NT2/D1 (cell line): Measurements from ENCODE around the gene ANAPC2.

Experiments
- DNase-seq: peaks from one replicate; pipeline ENCODE4 v3.0.0-alpha.2; 2011; ENCODE audit warnings: low read depth, low spot score
- H3K27me3 ChIP-seq: 2 replicates; pipeline ENCODE4 v1.6.0; 2011; ENCODE audit warnings: mild to moderate bottlenecking; ENCODE audit not compliant: insufficient read length, insufficient read depth
- H3K36me3 ChIP-seq: 2 replicates; pipeline ENCODE4 v1.6.1; 2011; ENCODE audit warnings: mild to moderate bottlenecking, low read length, mixed read lengths; ENCODE audit not compliant: insufficient read depth, insufficient read length
- H3K4me1 ChIP-seq: 2 replicates; pipeline ENCODE4 v1.5.1; 2011; ENCODE audit not compliant: insufficient read depth, insufficient read length
- H3K4me3 ChIP-seq: 2 replicates; pipeline ENCODE4 v1.5.1; 2011; ENCODE audit warnings: low read depth; ENCODE audit not compliant: insufficient read length
- H3K9ac ChIP-seq: 2 replicates; pipeline ENCODE4 v1.6.0; 2011; ENCODE audit warnings: low read depth; ENCODE audit not compliant: insufficient read length
- H3K9me3 ChIP-seq: 2 replicates; pipeline ENCODE4 v1.5.1; 2011; ENCODE audit warnings: mild to moderate bottlenecking, low read length; ENCODE audit not compliant: insufficient read depth
- SUZ12 ChIP-seq: IDR thresholded peaks from 2 replicates; pipeline ENCODE4 v1.6.1; 2011; ENCODE audit not compliant: insufficient read length, insufficient read depth; ENCODE audit errors: extremely low read depth
- YY1 ChIP-seq: IDR thresholded peaks from 2 replicates; pipeline ENCODE4 v1.6.1; 2011; ENCODE audit not compliant: insufficient read length, insufficient read depth
- ZNF274 ChIP-seq: IDR thresholded peaks from 2 replicates; pipeline ENCODE4 v1.6.1; 2011; ENCODE audit warnings: mild to moderate bottlenecking, low read depth, low read length

The ANAPC2 gene

DNA sequence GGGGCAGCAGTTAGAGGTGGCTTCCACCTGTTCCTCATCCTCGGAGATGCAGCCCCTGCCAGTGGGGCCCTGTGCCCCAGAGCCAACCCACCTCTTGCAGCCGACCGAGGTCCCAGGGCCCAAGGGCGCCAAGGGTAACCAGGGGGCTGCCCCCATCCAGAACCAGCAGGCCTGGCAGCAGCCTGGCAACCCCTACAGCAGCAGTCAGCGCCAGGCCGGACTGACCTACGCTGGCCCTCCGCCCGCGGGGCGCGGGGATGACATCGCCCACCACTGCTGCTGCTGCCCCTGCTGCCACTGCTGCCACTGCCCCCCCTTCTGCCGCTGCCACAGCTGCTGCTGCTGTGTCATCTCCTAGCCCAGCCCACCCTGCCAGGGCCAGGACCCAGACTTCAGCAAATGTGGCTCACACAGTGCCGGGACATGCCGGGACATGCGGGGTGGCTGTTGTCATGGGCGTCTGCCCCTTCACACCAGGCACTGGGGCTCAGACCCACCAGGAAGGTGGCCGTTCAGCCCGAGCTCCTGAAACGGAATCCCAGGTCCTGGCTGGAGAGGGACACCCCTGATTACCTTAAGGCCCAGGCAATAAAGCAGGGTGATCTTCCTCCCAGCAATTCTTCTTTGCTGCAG, 37.5 kb upstream of the ANAPC2 start:
- H3K27me3 ChIP-seq: peaks cover 13% of the 10 kb centered on the region
- H3K36me3 ChIP-seq: no peaks in the 10 kb centered on the region
- no peak overlapping the region for H3K4me3 ChIP-seq
- H3K9me3 ChIP-seq: no peaks in the 10 kb centered on the region
- peaks cover 40% of the 10 kb centered on the region for H3K4me1 ChIP-seq
- H3K9ac ChIP-seq: peak overlapping the region; percentile 67
- no peak for DNase-seq
- no peak for TF ChIP-seq SUZ12
- no peak for TF ChIP-seq ZNF274
- TF ChIP-seq YY1: no peak

- Histone ChIP-seq H3K4me1 (peaks cover 39% of the 10 kb centered on the region), H3K27me3 (peaks cover 13% of the 10 kb centered on the region), H3K9ac (peak within 1 kb of the TSS; percentile 96), H3K9me3 (no peaks in the 10 kb centered on the region), H3K36me3 (no peaks in the 10 kb centered on the region), H3K4me3 (peak within 1 kb of the TSS; percentile 90)
- DNase-seq: no peak
- TF ChIP-seq YY1 (no peak), SUZ12 (no peak), ZNF274 (no peak)
Measured at GRCh38 chr9:137224830-137225694, 36.7 kb upstream of the ANAPC2 start, which contains the start of gene CYSRT1. Gene CYSRT1, plus strand, starts transcription at chr9:137225174. Its CDS starts 448 bp downstream, at chr9:137225622.

DNA sequence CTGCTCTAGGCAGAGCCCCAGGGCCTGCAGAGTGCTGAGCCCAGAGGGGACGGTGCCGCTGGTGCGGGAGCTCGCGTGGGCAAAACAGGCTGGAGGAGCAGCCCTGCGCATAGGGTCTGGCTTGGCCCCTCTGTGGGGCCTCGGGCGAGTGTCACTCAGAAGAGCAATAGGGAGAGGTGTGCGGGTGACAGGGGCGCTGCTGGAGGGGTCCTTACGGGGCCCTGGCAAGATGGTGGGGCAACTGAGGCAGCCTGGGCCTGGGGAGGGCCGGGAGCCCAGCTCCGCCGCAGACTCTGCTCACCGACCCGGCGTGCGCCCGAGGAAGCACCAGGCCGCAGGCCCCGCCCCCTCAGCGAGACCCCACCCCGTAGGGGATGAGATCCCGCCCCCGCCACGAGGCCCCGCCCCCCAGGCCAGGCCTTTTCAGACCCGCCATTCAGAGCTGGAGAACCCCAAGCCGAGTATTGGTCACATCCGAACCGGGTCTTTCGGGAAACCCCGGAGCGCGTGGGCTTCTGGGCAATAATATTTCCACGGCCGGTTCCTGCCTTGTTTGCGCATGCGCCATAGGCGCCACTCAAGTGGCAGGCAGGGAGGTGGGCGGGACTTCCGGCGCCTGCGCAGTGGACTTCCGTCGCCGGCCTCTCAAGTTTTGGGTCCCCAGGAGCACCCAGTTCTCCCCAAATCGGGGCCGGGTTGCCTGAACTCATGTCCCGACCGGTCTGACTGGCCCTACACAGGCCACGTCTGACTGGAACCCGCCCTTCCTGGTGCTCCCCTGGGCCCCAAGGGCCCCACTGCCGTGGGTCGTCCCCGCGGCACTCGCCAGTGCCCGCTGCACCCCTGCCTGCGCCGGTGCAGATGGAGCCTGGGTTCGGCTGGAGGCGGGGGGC, 35.0 kb upstream of the ANAPC2 start:
- peak overlapping the region; percentile 90 for H3K4me3 ChIP-seq
- H3K9ac ChIP-seq: peak overlapping the region; percentile 96
- peaks cover 36% of the 10 kb centered on the region for H3K4me1 ChIP-seq
- H3K36me3 ChIP-seq: peaks cover 13% of the 10 kb centered on the region
- peaks cover 13% of the 10 kb centered on the region for H3K27me3 ChIP-seq
- DNase-seq: peak; percentile 95
- no peak for TF ChIP-seq YY1
- H3K9me3 ChIP-seq: no peaks in the 10 kb centered on the region

DNA sequence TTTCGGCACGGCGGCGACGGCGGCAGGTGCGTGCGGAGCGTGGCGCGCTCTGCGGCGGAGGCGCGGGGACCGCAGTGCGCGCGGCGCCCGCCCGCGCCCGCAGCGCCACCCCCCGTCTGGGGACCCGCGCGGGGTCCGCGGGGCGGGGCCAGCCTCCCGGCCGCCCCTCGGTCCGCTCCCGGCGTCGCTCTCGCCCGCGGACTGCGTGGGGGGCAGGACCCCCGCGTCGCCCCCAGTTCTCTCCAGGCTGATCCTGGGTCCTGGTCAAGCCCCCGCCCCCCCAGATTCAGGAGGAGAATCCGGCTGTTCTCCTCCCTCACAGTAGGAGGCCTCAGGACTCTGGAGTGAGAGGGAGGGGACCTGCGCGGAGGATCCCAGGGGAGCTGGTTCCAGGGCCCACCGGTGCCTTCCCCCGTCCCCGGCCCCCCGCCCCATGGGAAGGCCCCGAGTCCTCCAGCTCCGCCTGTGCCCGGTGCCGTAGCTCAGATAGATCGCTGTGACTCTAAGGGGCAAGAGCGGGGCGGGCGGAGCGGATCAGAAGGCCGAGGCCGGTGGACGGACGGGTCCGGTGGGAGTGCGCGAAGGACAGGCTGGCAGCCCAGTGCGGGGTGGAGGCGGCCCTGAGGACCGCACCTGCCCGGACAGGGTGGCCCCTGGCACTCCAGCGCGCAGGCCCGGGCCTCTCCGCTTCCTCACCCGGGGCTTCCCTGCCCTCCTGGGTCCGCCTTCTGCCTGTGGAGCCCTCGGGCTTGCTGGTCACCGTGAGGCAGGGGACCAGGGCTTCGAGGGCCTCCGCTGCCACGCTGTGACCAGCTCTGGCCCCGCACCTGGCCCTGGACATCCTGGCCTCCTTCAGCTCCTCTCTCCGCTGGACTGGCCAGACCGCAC, 34.1 kb upstream of the ANAPC2 start, which contains the start of gene RNF208:
Gene RNF208 (minus strand): TSS at position 51 of the 888 bp plus-strand sequence. CDS start 1,028 bp downstream, outside the sequence.
- peak within 1 kb of the TSS; percentile 46 for H3K4me3 ChIP-seq
- peak within 1 kb of the TSS; percentile 85 for H3K9ac ChIP-seq
- peaks cover 34% of the 10 kb centered on the region for H3K4me1 ChIP-seq
- H3K36me3 ChIP-seq: peaks cover 22% of the 10 kb centered on the region
- DNase-seq: no peak
- peaks cover 13% of the 10 kb centered on the region for H3K27me3 ChIP-seq
- no peaks in the 10 kb centered on the region for H3K9me3 ChIP-seq
- TF ChIP-seq ZNF274 (no peak), YY1 (no peak), SUZ12 (no peak)

DNA sequence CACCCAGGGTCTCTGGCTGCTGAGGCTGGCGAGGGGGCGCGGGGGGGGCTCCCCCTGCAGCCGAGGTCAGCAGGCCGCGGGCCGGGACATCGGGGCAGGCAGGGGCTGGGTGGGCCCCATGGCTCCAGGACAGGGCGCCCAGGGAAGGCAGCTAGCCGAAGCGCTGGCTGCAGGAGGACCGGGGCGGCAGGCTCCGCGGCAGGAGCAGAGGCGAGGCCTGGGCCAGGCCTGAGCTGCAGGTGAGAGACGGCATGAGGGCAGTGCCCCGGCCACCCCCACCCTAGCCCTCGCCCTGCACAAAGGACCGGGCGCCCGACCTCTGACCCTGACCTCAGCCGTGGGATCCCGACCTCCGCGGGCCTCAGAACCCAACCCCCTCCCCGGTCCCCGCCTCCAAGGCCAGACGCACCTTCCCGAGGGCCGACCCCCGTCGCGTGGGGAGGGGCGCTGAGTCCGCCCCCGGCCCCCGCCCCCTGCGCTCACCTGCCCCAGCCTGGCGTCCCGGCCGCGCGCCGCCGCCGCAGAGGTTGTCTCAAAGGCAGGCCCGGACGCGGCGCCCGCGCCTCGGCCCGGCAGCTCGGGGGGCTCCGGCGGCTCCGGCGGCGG, 33.2 kb upstream of the ANAPC2 start:
- Histone ChIP-seq H3K36me3 (peaks cover 30% of the 10 kb centered on the region), H3K4me1 (peaks cover 27% of the 10 kb centered on the region), H3K27me3 (peaks cover 13% of the 10 kb centered on the region), H3K9ac (peak overlapping the region; percentile 70), H3K4me3 (peak overlapping the region; percentile 44), H3K9me3 (no peaks in the 10 kb centered on the region)
- no peak for DNase-seq
- TF ChIP-seq SUZ12 (no peak), YY1 (no peak), ZNF274 (no peak)

- peaks cover 27% of the 10 kb centered on the region for H3K4me1 ChIP-seq
- H3K36me3 ChIP-seq: peaks cover 35% of the 10 kb centered on the region
- H3K27me3 ChIP-seq: peaks cover 13% of the 10 kb centered on the region
- no peaks in the 10 kb centered on the region for H3K9me3 ChIP-seq
- H3K9ac ChIP-seq: peak overlapping the region; percentile 70
- no peak overlapping the region for H3K4me3 ChIP-seq
- no peak for TF ChIP-seq SUZ12
- no peak for TF ChIP-seq YY1
- no peak for TF ChIP-seq ZNF274
- no peak for DNase-seq
Measured at GRCh38 chr9:137221095-137221505, 32.7 kb upstream of the ANAPC2 start.
